K562 (cell line): ENCODE data around the gene ATP6V0D1. TPM values are rescaled to one million over a fixed set of nuclear protein-coding genes. Genes with fewer than 3 reads are reported as not detected.

Experiments
- CBFB ChIP-seq: sonication (generic); formaldehyde crosslinking; IDR thresholded peaks from 2 replicates; pipeline ENCODE4 v1.4.0; 2020; ENCODE audit warnings: mild to moderate bottlenecking, missing genetic modification reagents
- E2F3 ChIP-seq: fragments of 250-450 bp; sonication (Bioruptor Pico); IDR thresholded peaks from 2 replicates; pipeline ENCODE4 v1.4.0; 2020; ENCODE audit warnings: mild to moderate bottlenecking
- EGR1 ChIP-seq: fragments of 450-650 bp; conservative IDR thresholded peaks from 2 replicates; pipeline ENCODE4 v1.6.1; 2017; ENCODE audit warnings: mild to moderate bottlenecking
- HNRNPK ChIP-seq: fragments of 200-400 bp; formaldehyde crosslinking; IDR thresholded peaks from one replicate; pipeline ENCODE4 v1.6.1; 2018; ENCODE audit warnings: mild to moderate bottlenecking, low read depth, low read length; ENCODE audit not compliant: poor library complexity, severe bottlenecking
- JUND ChIP-seq, 2 experiments: IDR thresholded peaks; 2 replicates in 1 of 2; 3 replicates in 1 of 2; pipeline ENCODE4 v1.6.1; 2011; ENCODE audit warnings: borderline replicate concordance in 2 of 2, low read depth in 2 of 2, low read length in 2 of 2, improper control_type of control experiment in 1 of 2, missing biosample characterization in 1 of 2, missing genetic modification characterization in 1 of 2, missing genetic modification reagents in 1 of 2
- MAFF ChIP-seq: IDR thresholded peaks from 2 replicates; pipeline ENCODE4 v1.6.1; 2012; ENCODE audit warnings: low read length, improper control_type of control experiment
- MBD2 ChIP-seq: sonication (generic); IDR thresholded peaks from 2 replicates; pipeline ENCODE4 v1.6.1; 2016; ENCODE audit warnings: low read depth, borderline replicate concordance
- NFIC ChIP-seq: fragments of 450-650 bp; IDR thresholded peaks from 2 replicates; pipeline ENCODE4 v1.6.1; 2017; ENCODE audit warnings: mild to moderate bottlenecking, inconsistent platforms
- NR3C1 ChIP-seq: sonication (generic); formaldehyde crosslinking; IDR thresholded peaks from 2 replicates; pipeline ENCODE4 v1.8.1; 2022; ENCODE audit warnings: missing genetic modification reagents
- PHF20 ChIP-seq: fragments of 450-650 bp; IDR thresholded peaks from 2 replicates; pipeline ENCODE4 v1.6.1; 2018; ENCODE audit not compliant: partially characterized antibody
- PPARD ChIP-seq: fragments of 250-450 bp; sonication (Bioruptor Pico); IDR thresholded peaks from 2 replicates; pipeline ENCODE4 v1.8.0; 2022; ENCODE audit warnings: inconsistent platforms, mild to moderate bottlenecking, moderate library complexity
- RHOXF2B ChIP-seq: fragments of 250-450 bp; sonication (Bioruptor Pico); conservative IDR thresholded peaks from 2 replicates; pipeline ENCODE4 v1.5.1; 2021
- SAFB ChIP-seq: fragments of 200-400 bp; formaldehyde crosslinking; IDR thresholded peaks from 2 replicates; pipeline ENCODE4 v1.6.1; 2017; ENCODE audit warnings: low read depth, low read length, borderline replicate concordance
- SREBF2 ChIP-seq: sonication (generic); formaldehyde crosslinking; IDR thresholded peaks from 2 replicates; pipeline ENCODE4 v1.4.0; 2020; ENCODE audit warnings: mild to moderate bottlenecking, missing genetic modification reagents
- SRSF9 ChIP-seq: fragments of 200-400 bp; formaldehyde crosslinking; IDR thresholded peaks from 2 replicates; pipeline ENCODE4 v1.6.1; 2017; ENCODE audit warnings: low read depth, low read length, borderline replicate concordance
- ZC3H4 ChIP-seq: sonication (generic); formaldehyde crosslinking; IDR thresholded peaks from 2 replicates; pipeline ENCODE4 v1.9.0; 2021; ENCODE audit warnings: missing genetic modification reagents, borderline replicate concordance
- ZKSCAN1 ChIP-seq: fragments of 150-350 bp; IDR thresholded peaks from 2 replicates; pipeline ENCODE4 v1.6.1; 2016; ENCODE audit warnings: low read depth, low read length
- ZNF263 ChIP-seq: sonication (generic); formaldehyde crosslinking; IDR thresholded peaks from 2 replicates; pipeline ENCODE4 v1.8.0; 2022; ENCODE audit warnings: mild to moderate bottlenecking, missing genetic modification reagents, borderline replicate concordance
- ZNF282 ChIP-seq: sonication (generic); formaldehyde crosslinking; IDR thresholded peaks from 2 replicates; pipeline ENCODE4 v1.8.1; 2023; ENCODE audit warnings: missing genetic modification reagents
- ZNF583 ChIP-seq: fragments of 250-450 bp; sonication (Bioruptor Pico); IDR thresholded peaks from 2 replicates; pipeline ENCODE4 v1.4.0; 2020
- ZNF778 ChIP-seq: fragments of 450-650 bp; formaldehyde crosslinking; IDR thresholded peaks from 2 replicates; pipeline ENCODE4 v1.4.0; 2020; ENCODE audit warnings: mild to moderate bottlenecking, moderate library complexity
- polyA plus RNA-seq, 8 experiments: library from polyadenylated mRNA; depleted of rRNA in 4 of 8; stranded (reverse) in 5 of 8; unstranded in 3 of 8; fragments of >200 nt; fragmentation: Nextera tagmentation in 2 of 8; fragmentation: Illumina TruSeq in 1 of 8; extraction: Ambion mirVana in 2 of 8; extraction: Trizol in 1 of 8; gene quantifications; 2 replicates each; pipeline versions ENCODE4 v1.2.1 to v1.2.3, GENCODE V29; 2011 to 2014; ENCODE audit warnings: inconsistent platforms in 1 of 8, missing spikeins in 1 of 8
- total RNA-seq, 7 experiments: library from RNA; depleted of rRNA in 6 of 7; stranded (reverse); fragments of >200 nt in 6 of 7; fragmentation: Illumina TruSeq in 2 of 7; extraction: Trizol in 2 of 7; gene quantifications; 2 replicates each; pipeline versions ENCODE4 v1.2.1 to v1.2.3, GENCODE V29; 2011 to 2021; ENCODE audit warnings: low replicate concordance in 1 of 7
- TF ChIP-seq, protein P1 (sequence below): fragments of 250-450 bp; sonication (Bioruptor Pico); IDR thresholded peaks from 2 replicates; pipeline ENCODE4 v1.8.0; 2021; ENCODE audit warnings: mild to moderate bottlenecking, moderate library complexity
- TF ChIP-seq, protein P2 (sequence below): sonication (generic); formaldehyde crosslinking; IDR thresholded peaks from 2 replicates; pipeline ENCODE4 v1.5.0; 2020; ENCODE audit warnings: missing genetic modification reagents
- TF ChIP-seq, protein P3 (sequence below): fragments of 250-450 bp; sonication (Bioruptor Pico); IDR thresholded peaks from 2 replicates; pipeline ENCODE4 v1.5.0; 2021
- TF ChIP-seq, protein P4 (sequence below): fragments of 250-450 bp; sonication (Bioruptor Pico); IDR thresholded peaks from 2 replicates; pipeline ENCODE4 v1.8.0; 2022; ENCODE audit warnings: moderate library complexity, mild to moderate bottlenecking, inconsistent platforms

Gene ATP6V0D1
- total and polyA plus RNA-seq, 9 of the 15 experiments (the other 6 are each of a cell fraction or from before 2014, with no cell fraction given): 23.2 to 69.7 (median 45.6) TPM

DNA sequence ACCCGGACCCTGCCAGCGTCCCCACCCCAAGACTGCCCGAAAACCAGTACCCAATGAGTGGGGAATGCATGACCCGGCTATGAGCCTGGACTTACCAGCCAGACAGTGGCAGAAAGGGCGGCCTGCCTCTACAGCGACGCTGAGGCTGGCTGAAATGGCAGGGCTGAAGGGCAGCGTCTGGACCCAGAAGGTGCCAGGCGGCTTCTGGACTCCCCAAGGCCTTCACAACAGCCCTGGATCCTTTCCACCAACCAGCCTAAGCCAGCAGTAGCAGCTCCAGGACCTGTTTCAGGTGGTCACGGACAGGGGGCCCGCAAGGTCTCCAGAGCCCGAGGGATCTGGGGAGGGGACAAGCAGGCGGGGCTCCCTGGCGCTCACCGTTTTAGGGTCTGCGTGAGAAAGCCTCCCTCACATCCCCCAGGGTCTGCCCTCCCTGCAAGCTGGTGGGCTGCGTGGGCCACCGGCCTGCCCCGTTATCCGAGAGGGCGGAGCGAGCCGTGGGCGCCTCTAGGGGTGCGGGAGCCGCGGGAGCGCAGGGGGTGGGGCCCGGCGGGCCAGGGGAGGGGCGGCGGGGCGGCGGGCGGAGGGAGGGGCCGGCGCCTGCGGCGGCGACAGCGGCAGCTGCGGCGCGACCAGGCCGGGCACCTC, 47.4 kb upstream of the ATP6V0D1 start, which contains the start of gene RIPOR1 (continued):
- TF ChIP-seq SRSF9: no peak
- no peak for TF ChIP-seq HNRNPK
- TF ChIP-seq, protein P1, sequence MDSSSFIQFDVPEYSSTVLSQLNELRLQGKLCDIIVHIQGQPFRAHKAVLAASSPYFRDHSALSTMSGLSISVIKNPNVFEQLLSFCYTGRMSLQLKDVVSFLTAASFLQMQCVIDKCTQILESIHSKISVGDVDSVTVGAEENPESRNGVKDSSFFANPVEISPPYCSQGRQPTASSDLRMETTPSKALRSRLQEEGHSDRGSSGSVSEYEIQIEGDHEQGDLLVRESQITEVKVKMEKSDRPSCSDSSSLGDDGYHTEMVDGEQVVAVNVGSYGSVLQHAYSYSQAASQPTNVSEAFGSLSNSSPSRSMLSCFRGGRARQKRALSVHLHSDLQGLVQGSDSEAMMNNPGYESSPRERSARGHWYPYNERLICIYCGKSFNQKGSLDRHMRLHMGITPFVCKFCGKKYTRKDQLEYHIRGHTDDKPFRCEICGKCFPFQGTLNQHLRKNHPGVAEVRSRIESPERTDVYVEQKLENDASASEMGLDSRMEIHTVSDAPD: no peak
- no peak for TF ChIP-seq NFIC
- no peak for TF ChIP-seq RHOXF2B
- TF ChIP-seq, protein P2, sequence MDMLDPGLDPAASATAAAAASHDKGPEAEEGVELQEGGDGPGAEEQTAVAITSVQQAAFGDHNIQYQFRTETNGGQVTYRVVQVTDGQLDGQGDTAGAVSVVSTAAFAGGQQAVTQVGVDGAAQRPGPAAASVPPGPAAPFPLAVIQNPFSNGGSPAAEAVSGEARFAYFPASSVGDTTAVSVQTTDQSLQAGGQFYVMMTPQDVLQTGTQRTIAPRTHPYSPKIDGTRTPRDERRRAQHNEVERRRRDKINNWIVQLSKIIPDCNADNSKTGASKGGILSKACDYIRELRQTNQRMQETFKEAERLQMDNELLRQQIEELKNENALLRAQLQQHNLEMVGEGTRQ (CRISPR knock-in tag): no peak
- no peak for TF ChIP-seq SREBF2 (CRISPR knock-in tag)
- TF ChIP-seq E2F3 (CRISPR knock-in tag): no peak
- TF ChIP-seq NR3C1 (CRISPR knock-in tag): no peak
- no peak for TF ChIP-seq CBFB (CRISPR knock-in tag)
- TF ChIP-seq, protein P3, sequence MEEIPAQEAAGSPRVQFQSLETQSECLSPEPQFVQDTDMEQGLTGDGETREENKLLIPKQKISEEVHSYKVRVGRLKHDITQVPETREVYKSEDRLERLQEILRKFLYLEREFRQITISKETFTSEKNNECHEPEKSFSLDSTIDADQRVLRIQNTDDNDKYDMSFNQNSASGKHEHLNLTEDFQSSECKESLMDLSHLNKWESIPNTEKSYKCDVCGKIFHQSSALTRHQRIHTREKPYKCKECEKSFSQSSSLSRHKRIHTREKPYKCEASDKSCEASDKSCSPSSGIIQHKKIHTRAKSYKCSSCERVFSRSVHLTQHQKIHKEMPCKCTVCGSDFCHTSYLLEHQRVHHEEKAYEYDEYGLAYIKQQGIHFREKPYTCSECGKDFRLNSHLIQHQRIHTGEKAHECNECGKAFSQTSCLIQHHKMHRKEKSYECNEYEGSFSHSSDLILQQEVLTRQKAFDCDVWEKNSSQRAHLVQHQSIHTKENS (CRISPR knock-in tag): no peak
- TF ChIP-seq EGR1: peak; percentile 46; the same call in 1 of the 2 replicates
- TF ChIP-seq MBD2: no peak
- TF ChIP-seq ZNF263 (CRISPR knock-in tag): no peak
- no peak for TF ChIP-seq ZNF778 (CRISPR knock-in tag)
- TF ChIP-seq ZC3H4 (CRISPR knock-in tag): no peak
- no peak for TF ChIP-seq ZNF583 (CRISPR knock-in tag)
- TF ChIP-seq PPARD: no peak
- no peak for TF ChIP-seq MAFF
- no peak for TF ChIP-seq JUND (IDR thresholded peaks at IDR 0.05; ENCODE audit: borderline replicate concordance, low read depth, low read length)
- no peak for TF ChIP-seq JUND (tag; IDR thresholded peaks at IDR 0.05; ENCODE audit: borderline replicate concordance, low read depth, low read length)
- TF ChIP-seq PHF20: no peak
- TF ChIP-seq, protein P4, sequence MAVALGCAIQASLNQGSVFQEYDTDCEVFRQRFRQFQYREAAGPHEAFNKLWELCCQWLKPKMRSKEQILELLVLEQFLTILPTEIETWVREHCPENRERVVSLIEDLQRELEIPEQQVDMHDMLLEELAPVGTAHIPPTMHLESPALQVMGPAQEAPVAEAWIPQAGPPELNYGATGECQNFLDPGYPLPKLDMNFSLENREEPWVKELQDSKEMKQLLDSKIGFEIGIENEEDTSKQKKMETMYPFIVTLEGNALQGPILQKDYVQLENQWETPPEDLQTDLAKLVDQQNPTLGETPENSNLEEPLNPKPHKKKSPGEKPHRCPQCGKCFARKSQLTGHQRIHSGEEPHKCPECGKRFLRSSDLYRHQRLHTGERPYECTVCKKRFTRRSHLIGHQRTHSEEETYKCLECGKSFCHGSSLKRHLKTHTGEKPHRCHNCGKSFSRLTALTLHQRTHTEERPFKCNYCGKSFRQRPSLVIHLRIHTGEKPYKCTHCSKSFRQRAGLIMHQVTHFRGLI (CRISPR knock-in tag): no peak
- 0 out of 2 replicates have a peak, but pooled peaks have one; percentile 32 for TF ChIP-seq SAFB
- no peak for TF ChIP-seq ZKSCAN1
- no peak for TF ChIP-seq ZNF282
